WTC11 (cell line): ENCODE results near the gene CRISP2. TPM values are rescaled to one million over a fixed set of nuclear protein-coding genes. Genes with fewer than 3 reads are reported as not detected.
"Not testable (repeated sequence)": the region's sequence is repeated elsewhere in the genome, so short reads cannot be mapped to it uniquely, and the experiment has no call there.

Experiments
- ATAC-seq: fragments of 200-7000 bp; cut with Tn5 transposase; 2 replicates; pipeline ENCODE4 v1.10.0; 2021; ENCODE audit warnings: mild to moderate bottlenecking, moderate library complexity
- CTCF ChIA-PET: fragments of 300-600 bp; sonication (Branson Sonifier 250); formaldehyde crosslinking; loops from one replicate; lab custom pipeline; 2021; ENCODE audit warnings: antibody characterized with exemption; lab: Charles Lee
- POLR2A ChIA-PET: fragments of 350-600 bp; sonication (Branson Sonifier 250); formaldehyde crosslinking; loops from one replicate; lab custom pipeline; 2021; ENCODE audit warnings: antibody characterized with exemption; lab: Charles Lee
- DNase-seq: peaks from one replicate; pipeline ENCODE4 v3.0.0; 2021; ENCODE audit warnings: low spot score
- H3K27ac Mint-ChIP-seq: 2 replicates; pipeline ENCODE4 v1.8.0; 2021; ENCODE audit warnings: mixed read lengths
- H3K27me3 Mint-ChIP-seq: 2 replicates; pipeline ENCODE4 v1.8.0; 2021; ENCODE audit warnings: low read depth, mild to moderate bottlenecking, moderate library complexity, mixed read lengths
- H3K36me3 Mint-ChIP-seq: 2 replicates; pipeline ENCODE4 v1.8.0; 2021; ENCODE audit warnings: mixed read lengths
- H3K4me1 Mint-ChIP-seq: 2 replicates; pipeline ENCODE4 v1.8.0; 2022; ENCODE audit warnings: mixed read lengths
- H3K4me3 Mint-ChIP-seq: 2 replicates; pipeline ENCODE4 v1.8.0; 2021; ENCODE audit warnings: mild to moderate bottlenecking, moderate library complexity, mixed read lengths
- H3K9me3 Mint-ChIP-seq: 2 replicates; pipeline ENCODE4 v1.8.0; 2021; ENCODE audit warnings: mixed read lengths
- JAZF1 ChIP-seq: fragments of 250-450 bp; sonication (Bioruptor Pico); IDR thresholded peaks from 2 replicates; pipeline ENCODE4 v1.9.0; 2021; ENCODE audit warnings: moderate library complexity, mild to moderate bottlenecking, inconsistent platforms
- JUN ChIP-seq: sonication (generic); formaldehyde crosslinking; IDR thresholded peaks from 2 replicates; pipeline ENCODE4 v1.8.0; 2023; ENCODE audit warnings: mild to moderate bottlenecking, missing genetic modification reagents
- NR1H2 ChIP-seq: sonication (generic); formaldehyde crosslinking; IDR thresholded peaks from 2 replicates; pipeline ENCODE4 v1.9.0; 2021; ENCODE audit warnings: mild to moderate bottlenecking, moderate library complexity, missing genetic modification reagents
- ZBTB21 ChIP-seq: sonication (generic); formaldehyde crosslinking; IDR thresholded peaks from 2 replicates; pipeline ENCODE4 v1.8.1; 2023; ENCODE audit warnings: mild to moderate bottlenecking, missing genetic modification reagents, borderline replicate concordance
- ZNF232 ChIP-seq: sonication (generic); formaldehyde crosslinking; IDR thresholded peaks from 2 replicates; pipeline ENCODE4 v1.8.0; 2022; ENCODE audit warnings: mild to moderate bottlenecking, missing genetic modification reagents
- ZNF423 ChIP-seq: fragments of 250-450 bp; sonication (Bioruptor Pico); IDR thresholded peaks from 2 replicates; pipeline ENCODE4 v2.1.2; 2022; ENCODE audit warnings: mild to moderate bottlenecking, moderate library complexity
- total RNA-seq: library from RNA; stranded (reverse); gene quantifications from 3 replicates; pipeline ENCODE4 v1.2.3, GENCODE V29; 2021
- TF ChIP-seq, protein P1 (sequence below): sonication (generic); formaldehyde crosslinking; IDR thresholded peaks from 2 replicates; pipeline ENCODE4 v1.8.1; 2023; ENCODE audit warnings: mild to moderate bottlenecking, moderate library complexity, missing genetic modification reagents
- TF ChIP-seq, protein P2 (sequence below): sonication (generic); formaldehyde crosslinking; IDR thresholded peaks from 2 replicates; pipeline ENCODE4 v1.8.1; 2022; ENCODE audit warnings: mild to moderate bottlenecking, missing genetic modification reagents, moderate library complexity, borderline replicate concordance
- TF ChIP-seq, protein P3 (sequence below): fragments of 250-450 bp; sonication (Bioruptor Pico); IDR thresholded peaks from 2 replicates; pipeline ENCODE4 v1.9.0; 2021; ENCODE audit warnings: mild to moderate bottlenecking, borderline replicate concordance
- TF ChIP-seq, protein P4 (sequence below): sonication (generic); formaldehyde crosslinking; IDR thresholded peaks from 2 replicates; pipeline ENCODE4 v1.8.1; 2022; ENCODE audit warnings: missing genetic modification reagents, borderline replicate concordance
- TF ChIP-seq, protein P5 (sequence below): sonication (generic); formaldehyde crosslinking; conservative IDR thresholded peaks from 2 replicates; pipeline ENCODE4 v1.8.1; 2022; ENCODE audit warnings: mild to moderate bottlenecking, missing genetic modification reagents
- TF ChIP-seq, protein P6 (sequence below): sonication (generic); formaldehyde crosslinking; IDR thresholded peaks from 2 replicates; pipeline ENCODE4 v1.8.0; 2022; ENCODE audit warnings: mild to moderate bottlenecking, missing genetic modification reagents
- TF ChIP-seq, protein P7 (sequence below): sonication (generic); formaldehyde crosslinking; IDR thresholded peaks from 2 replicates; pipeline ENCODE4 v1.8.1; 2023; ENCODE audit warnings: mild to moderate bottlenecking, missing genetic modification reagents

CRISP2 gene
- total RNA-seq, 1 experiment from 2014 or later, result not detected

DNA sequence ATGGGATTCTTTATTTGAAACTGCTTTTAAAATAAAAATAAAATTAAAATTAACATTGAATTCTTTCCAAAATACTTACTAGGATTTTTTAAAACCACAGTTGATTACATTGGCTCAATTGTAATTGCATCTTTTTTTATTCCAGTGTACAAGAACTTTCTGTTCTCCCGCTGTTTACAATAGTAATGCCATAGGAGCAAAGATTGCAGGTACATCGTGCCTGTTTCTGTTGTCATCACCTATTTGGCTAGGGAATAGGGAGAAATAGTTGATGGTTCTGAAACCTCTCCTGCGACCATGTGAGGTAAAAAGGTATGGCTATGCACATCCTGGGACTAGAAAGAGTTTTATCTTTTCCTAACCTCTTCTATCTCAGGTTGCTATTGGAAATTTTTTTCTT is 48.5 kb downstream of the CRISP2 start:
- ATAC-seq, result no peak
- no peak for DNase-seq
- Mint-ChIP-seq H3K4me3 (no peak overlapping the region), H3K27ac (no peak overlapping the region), H3K4me1 (peaks cover 8% of the 10 kb centered on the region), H3K36me3 (no peaks in the 10 kb centered on the region), H3K27me3 (no peaks in the 10 kb centered on the region), H3K9me3 (no peaks in the 10 kb centered on the region)
- ChIA-PET POLR2A (no interaction called here), CTCF (no interaction called here)
- TF ChIP-seq ZBTB21 (no peak), ZNF423 (CRISPR knock-in tag) (no peak), JUN (CRISPR knock-in tag) (no peak), NR1H2 (no peak), JAZF1 (no peak), ZNF232 (CRISPR knock-in tag) (no peak)
- TF ChIP-seq, protein P1, sequence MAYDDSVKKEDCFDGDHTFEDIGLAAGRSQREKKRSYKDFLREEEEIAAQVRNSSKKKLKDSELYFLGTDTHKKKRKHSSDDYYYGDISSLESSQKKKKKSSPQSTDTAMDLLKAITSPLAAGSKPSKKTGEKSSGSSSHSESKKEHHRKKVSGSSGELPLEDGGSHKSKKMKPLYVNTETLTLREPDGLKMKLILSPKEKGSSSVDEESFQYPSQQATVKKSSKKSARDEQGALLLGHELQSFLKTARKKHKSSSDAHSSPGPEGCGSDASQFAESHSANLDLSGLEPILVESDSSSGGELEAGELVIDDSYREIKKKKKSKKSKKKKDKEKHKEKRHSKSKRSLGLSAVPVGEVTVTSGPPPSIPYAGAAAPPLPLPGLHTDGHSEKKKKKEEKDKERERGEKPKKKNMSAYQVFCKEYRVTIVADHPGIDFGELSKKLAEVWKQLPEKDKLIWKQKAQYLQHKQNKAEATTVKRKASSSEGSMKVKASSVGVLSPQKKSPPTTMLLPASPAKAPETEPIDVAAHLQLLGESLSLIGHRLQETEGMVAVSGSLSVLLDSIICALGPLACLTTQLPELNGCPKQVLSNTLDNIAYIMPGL, result no peak
- TF ChIP-seq, protein P2, sequence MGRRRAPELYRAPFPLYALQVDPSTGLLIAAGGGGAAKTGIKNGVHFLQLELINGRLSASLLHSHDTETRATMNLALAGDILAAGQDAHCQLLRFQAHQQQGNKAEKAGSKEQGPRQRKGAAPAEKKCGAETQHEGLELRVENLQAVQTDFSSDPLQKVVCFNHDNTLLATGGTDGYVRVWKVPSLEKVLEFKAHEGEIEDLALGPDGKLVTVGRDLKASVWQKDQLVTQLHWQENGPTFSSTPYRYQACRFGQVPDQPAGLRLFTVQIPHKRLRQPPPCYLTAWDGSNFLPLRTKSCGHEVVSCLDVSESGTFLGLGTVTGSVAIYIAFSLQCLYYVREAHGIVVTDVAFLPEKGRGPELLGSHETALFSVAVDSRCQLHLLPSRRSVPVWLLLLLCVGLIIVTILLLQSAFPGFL, result no peak
- TF ChIP-seq, protein P3, sequence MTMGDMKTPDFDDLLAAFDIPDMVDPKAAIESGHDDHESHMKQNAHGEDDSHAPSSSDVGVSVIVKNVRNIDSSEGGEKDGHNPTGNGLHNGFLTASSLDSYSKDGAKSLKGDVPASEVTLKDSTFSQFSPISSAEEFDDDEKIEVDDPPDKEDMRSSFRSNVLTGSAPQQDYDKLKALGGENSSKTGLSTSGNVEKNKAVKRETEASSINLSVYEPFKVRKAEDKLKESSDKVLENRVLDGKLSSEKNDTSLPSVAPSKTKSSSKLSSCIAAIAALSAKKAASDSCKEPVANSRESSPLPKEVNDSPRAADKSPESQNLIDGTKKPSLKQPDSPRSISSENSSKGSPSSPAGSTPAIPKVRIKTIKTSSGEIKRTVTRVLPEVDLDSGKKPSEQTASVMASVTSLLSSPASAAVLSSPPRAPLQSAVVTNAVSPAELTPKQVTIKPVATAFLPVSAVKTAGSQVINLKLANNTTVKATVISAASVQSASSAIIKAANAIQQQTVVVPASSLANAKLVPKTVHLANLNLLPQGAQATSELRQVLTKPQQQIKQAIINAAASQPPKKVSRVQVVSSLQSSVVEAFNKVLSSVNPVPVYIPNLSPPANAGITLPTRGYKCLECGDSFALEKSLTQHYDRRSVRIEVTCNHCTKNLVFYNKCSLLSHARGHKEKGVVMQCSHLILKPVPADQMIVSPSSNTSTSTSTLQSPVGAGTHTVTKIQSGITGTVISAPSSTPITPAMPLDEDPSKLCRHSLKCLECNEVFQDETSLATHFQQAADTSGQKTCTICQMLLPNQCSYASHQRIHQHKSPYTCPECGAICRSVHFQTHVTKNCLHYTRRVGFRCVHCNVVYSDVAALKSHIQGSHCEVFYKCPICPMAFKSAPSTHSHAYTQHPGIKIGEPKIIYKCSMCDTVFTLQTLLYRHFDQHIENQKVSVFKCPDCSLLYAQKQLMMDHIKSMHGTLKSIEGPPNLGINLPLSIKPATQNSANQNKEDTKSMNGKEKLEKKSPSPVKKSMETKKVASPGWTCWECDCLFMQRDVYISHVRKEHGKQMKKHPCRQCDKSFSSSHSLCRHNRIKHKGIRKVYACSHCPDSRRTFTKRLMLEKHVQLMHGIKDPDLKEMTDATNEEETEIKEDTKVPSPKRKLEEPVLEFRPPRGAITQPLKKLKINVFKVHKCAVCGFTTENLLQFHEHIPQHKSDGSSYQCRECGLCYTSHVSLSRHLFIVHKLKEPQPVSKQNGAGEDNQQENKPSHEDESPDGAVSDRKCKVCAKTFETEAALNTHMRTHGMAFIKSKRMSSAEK (CRISPR knock-in tag), result no peak
- TF ChIP-seq, protein P4, sequence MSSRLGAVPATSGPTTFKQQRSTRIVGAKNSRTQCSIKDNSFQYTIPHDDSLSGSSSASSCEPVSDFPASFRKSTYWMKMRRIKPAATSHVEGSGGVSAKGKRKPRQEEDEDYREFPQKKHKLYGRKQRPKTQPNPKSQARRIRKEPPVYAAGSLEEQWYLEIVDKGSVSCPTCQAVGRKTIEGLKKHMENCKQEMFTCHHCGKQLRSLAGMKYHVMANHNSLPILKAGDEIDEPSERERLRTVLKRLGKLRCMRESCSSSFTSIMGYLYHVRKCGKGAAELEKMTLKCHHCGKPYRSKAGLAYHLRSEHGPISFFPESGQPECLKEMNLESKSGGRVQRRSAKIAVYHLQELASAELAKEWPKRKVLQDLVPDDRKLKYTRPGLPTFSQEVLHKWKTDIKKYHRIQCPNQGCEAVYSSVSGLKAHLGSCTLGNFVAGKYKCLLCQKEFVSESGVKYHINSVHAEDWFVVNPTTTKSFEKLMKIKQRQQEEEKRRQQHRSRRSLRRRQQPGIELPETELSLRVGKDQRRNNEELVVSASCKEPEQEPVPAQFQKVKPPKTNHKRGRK (CRISPR knock-in tag), result no peak
- TF ChIP-seq, protein P5, sequence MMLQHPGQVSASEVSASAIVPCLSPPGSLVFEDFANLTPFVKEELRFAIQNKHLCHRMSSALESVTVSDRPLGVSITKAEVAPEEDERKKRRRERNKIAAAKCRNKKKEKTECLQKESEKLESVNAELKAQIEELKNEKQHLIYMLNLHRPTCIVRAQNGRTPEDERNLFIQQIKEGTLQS (CRISPR knock-in tag), result no peak
- TF ChIP-seq, protein P6, sequence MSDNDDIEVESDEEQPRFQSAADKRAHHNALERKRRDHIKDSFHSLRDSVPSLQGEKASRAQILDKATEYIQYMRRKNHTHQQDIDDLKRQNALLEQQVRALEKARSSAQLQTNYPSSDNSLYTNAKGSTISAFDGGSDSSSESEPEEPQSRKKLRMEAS (CRISPR knock-in tag), result no peak
- TF ChIP-seq, protein P7, sequence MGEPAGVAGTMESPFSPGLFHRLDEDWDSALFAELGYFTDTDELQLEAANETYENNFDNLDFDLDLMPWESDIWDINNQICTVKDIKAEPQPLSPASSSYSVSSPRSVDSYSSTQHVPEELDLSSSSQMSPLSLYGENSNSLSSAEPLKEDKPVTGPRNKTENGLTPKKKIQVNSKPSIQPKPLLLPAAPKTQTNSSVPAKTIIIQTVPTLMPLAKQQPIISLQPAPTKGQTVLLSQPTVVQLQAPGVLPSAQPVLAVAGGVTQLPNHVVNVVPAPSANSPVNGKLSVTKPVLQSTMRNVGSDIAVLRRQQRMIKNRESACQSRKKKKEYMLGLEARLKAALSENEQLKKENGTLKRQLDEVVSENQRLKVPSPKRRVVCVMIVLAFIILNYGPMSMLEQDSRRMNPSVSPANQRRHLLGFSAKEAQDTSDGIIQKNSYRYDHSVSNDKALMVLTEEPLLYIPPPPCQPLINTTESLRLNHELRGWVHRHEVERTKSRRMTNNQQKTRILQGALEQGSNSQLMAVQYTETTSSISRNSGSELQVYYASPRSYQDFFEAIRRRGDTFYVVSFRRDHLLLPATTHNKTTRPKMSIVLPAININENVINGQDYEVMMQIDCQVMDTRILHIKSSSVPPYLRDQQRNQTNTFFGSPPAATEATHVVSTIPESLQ (CRISPR knock-in tag), result no peak

DNA sequence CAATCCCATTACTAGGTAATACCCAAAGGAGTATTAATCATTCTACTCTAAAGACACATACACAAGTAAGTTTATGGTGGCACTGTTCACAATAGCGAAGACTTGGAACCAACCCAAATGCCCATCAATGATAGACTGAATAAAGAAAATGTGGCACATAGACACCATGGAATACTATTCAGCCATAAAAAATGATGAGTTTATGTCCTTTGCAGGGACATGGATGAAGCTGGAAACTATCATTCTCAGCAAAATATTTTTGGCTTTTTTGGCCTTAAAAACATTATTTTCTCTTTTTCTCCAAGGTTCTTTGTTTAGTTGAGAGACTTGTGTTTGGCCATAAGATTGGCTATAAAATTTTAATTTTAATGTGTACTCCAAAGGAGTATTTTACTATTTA is 49.3 kb downstream of the CRISP2 start:
- DNase-seq, H3K36me3 Mint-ChIP-seq, ATAC-seq, H3K27ac Mint-ChIP-seq, H3K9me3 Mint-ChIP-seq, CTCF ChIA-PET, H3K27me3 Mint-ChIP-seq, H3K4me1 Mint-ChIP-seq, POLR2A ChIA-PET, H3K4me3 Mint-ChIP-seq: not testable (repeated sequence)
